ENCODE data around the gene TENT4A.

The TENT4A gene

GRCh38 chr5:6758236-6758635 lies 45.0 kb downstream of the TENT4A start:
- ATAC-seq: no peak
- Mint-ChIP-seq H3K4me1 (no peaks in the 10 kb centered on the region), H3K27me3 (no peaks in the 10 kb centered on the region), H3K27ac (no peak overlapping the region), H3K36me3 (peaks cover 65% of the 10 kb centered on the region), H3K9me3 (peaks cover 2% of the 10 kb centered on the region), H3K4me3 (no peak overlapping the region)

- Mint-ChIP-seq H3K36me3 (peaks cover 62% of the 10 kb centered on the region), H3K4me1 (no peaks in the 10 kb centered on the region), H3K27me3 (no peaks in the 10 kb centered on the region), H3K4me3 (no peak overlapping the region), H3K27ac (no peak overlapping the region), H3K9me3 (peaks cover 2% of the 10 kb centered on the region)
- ATAC-seq: no peak
Observed at GRCh38 chr5:6758706-6759105, 45.5 kb downstream of the TENT4A start.

- H3K4me3 Mint-ChIP-seq: no peak overlapping the region
- no peaks in the 10 kb centered on the region for H3K4me1 Mint-ChIP-seq
- ATAC-seq: no peak
- H3K27ac Mint-ChIP-seq: no peak overlapping the region
- H3K27me3 Mint-ChIP-seq: no peaks in the 10 kb centered on the region
- H3K9me3 Mint-ChIP-seq: peaks cover 2% of the 10 kb centered on the region
- peaks cover 55% of the 10 kb centered on the region for H3K36me3 Mint-ChIP-seq
Observed at GRCh38 chr5:6759401-6759800, 46.2 kb downstream of the TENT4A start.

- no peaks in the 10 kb centered on the region for H3K27me3 Mint-ChIP-seq
- peaks cover 2% of the 10 kb centered on the region for H3K9me3 Mint-ChIP-seq
- no peak overlapping the region for H3K4me3 Mint-ChIP-seq
- no peaks in the 10 kb centered on the region for H3K4me1 Mint-ChIP-seq
- H3K27ac Mint-ChIP-seq: no peak overlapping the region
- peaks cover 49% of the 10 kb centered on the region for H3K36me3 Mint-ChIP-seq
- no peak for ATAC-seq
Observed at GRCh38 chr5:6759983-6760382, 46.8 kb downstream of the TENT4A start.

- Mint-ChIP-seq H3K4me3 (no peak overlapping the region), H3K4me1 (no peaks in the 10 kb centered on the region), H3K27me3 (no peaks in the 10 kb centered on the region), H3K36me3 (peaks cover 42% of the 10 kb centered on the region), H3K9me3 (peaks cover 2% of the 10 kb centered on the region), H3K27ac (no peak overlapping the region)
- no peak for ATAC-seq
Observed at GRCh38 chr5:6760686-6761085, 47.5 kb downstream of the TENT4A start.

- ATAC-seq: no peak
- Mint-ChIP-seq H3K27ac (no peak overlapping the region), H3K9me3 (peaks cover 2% of the 10 kb centered on the region), H3K36me3 (peaks cover 37% of the 10 kb centered on the region), H3K4me1 (no peaks in the 10 kb centered on the region), H3K27me3 (no peaks in the 10 kb centered on the region), H3K4me3 (no peak overlapping the region)
Observed at GRCh38 chr5:6761333-6761732, 48.1 kb downstream of the TENT4A start.

- H3K4me3 Mint-ChIP-seq: no peak overlapping the region
- peaks cover under 1% of the 10 kb centered on the region for H3K27me3 Mint-ChIP-seq
- no peaks in the 10 kb centered on the region for H3K4me1 Mint-ChIP-seq
- no peak overlapping the region for H3K27ac Mint-ChIP-seq
- H3K36me3 Mint-ChIP-seq: peaks cover 37% of the 10 kb centered on the region
- H3K9me3 Mint-ChIP-seq: peaks cover 2% of the 10 kb centered on the region
- ATAC-seq: no peak
Observed at GRCh38 chr5:6762116-6762515, 48.9 kb downstream of the TENT4A start.

- H3K4me3 Mint-ChIP-seq: no peak overlapping the region
- peaks cover 41% of the 10 kb centered on the region for H3K36me3 Mint-ChIP-seq
- no peak for ATAC-seq
- H3K4me1 Mint-ChIP-seq: no peaks in the 10 kb centered on the region
- peaks cover 2% of the 10 kb centered on the region for H3K9me3 Mint-ChIP-seq
- H3K27ac Mint-ChIP-seq: no peak overlapping the region
- peaks cover 6% of the 10 kb centered on the region for H3K27me3 Mint-ChIP-seq
Observed at GRCh38 chr5:6762697-6763096, 49.5 kb downstream of the TENT4A start.

- Mint-ChIP-seq H3K9me3 (peaks cover 2% of the 10 kb centered on the region), H3K27me3 (peaks cover 9% of the 10 kb centered on the region), H3K36me3 (peaks cover 36% of the 10 kb centered on the region), H3K4me1 (no peaks in the 10 kb centered on the region), H3K4me3 (no peak overlapping the region), H3K27ac (no peak overlapping the region)
- no peak for ATAC-seq
Observed at GRCh38 chr5:6763191-6763590, 50.0 kb downstream of the TENT4A start.

GRCh38 chr5:6765612-6766525 lies 52.6 kb downstream of the TENT4A start:
- no peaks in the 10 kb centered on the region for H3K9me3 Mint-ChIP-seq
- peaks cover 9% of the 10 kb centered on the region for H3K27me3 Mint-ChIP-seq
- no peak overlapping the region for H3K4me3 Mint-ChIP-seq
- H3K27ac Mint-ChIP-seq: no peak overlapping the region
- peaks cover 17% of the 10 kb centered on the region for H3K36me3 Mint-ChIP-seq
- H3K4me1 Mint-ChIP-seq: no peaks in the 10 kb centered on the region
- peak; percentile 46 for ATAC-seq

- peak; percentile 68 for ATAC-seq
- Mint-ChIP-seq H3K36me3 (peaks cover 16% of the 10 kb centered on the region), H3K4me3 (no peak overlapping the region), H3K27me3 (peaks cover 9% of the 10 kb centered on the region), H3K9me3 (no peaks in the 10 kb centered on the region), H3K4me1 (no peaks in the 10 kb centered on the region), H3K27ac (no peak overlapping the region)
Observed at GRCh38 chr5:6766604-6767093, 53.4 kb downstream of the TENT4A start.

- no peak for ATAC-seq
- H3K4me3 Mint-ChIP-seq: no peak overlapping the region
- peaks cover 9% of the 10 kb centered on the region for H3K27me3 Mint-ChIP-seq
- H3K36me3 Mint-ChIP-seq: peaks cover 14% of the 10 kb centered on the region
- H3K27ac Mint-ChIP-seq: no peak overlapping the region
- H3K4me1 Mint-ChIP-seq: no peaks in the 10 kb centered on the region
- no peaks in the 10 kb centered on the region for H3K9me3 Mint-ChIP-seq
Observed at GRCh38 chr5:6767481-6768063, 54.3 kb downstream of the TENT4A start.

GRCh38 chr5:6768590-6769230 lies 55.5 kb downstream of the TENT4A start:
- ATAC-seq: no peak
- peaks cover 5% of the 10 kb centered on the region for H3K36me3 Mint-ChIP-seq

GRCh38 chr5:6770826-6771607 lies 57.8 kb downstream of the TENT4A start:
- ATAC-seq: no peak
- H3K27ac Mint-ChIP-seq: no peak overlapping the region

More at GRCh38 chr5:6768590-6769230, 55.5 kb downstream of the TENT4A start:
- Mint-ChIP-seq H3K27me3 (peaks cover 9% of the 10 kb centered on the region), H3K27ac (no peak overlapping the region), H3K4me1 (no peaks in the 10 kb centered on the region), H3K4me3 (no peak overlapping the region), H3K9me3 (no peaks in the 10 kb centered on the region)

GRCh38 chr5:6772886-6773285 lies 59.7 kb downstream of the TENT4A start:
- no peak for ATAC-seq
- no peak overlapping the region for H3K4me3 Mint-ChIP-seq

More at GRCh38 chr5:6770826-6771607, 57.8 kb downstream of the TENT4A start:
- Mint-ChIP-seq H3K4me3 (no peak overlapping the region), H3K36me3 (peaks cover 5% of the 10 kb centered on the region), H3K4me1 (peaks cover 6% of the 10 kb centered on the region), H3K27me3 (peaks cover 22% of the 10 kb centered on the region), H3K9me3 (no peaks in the 10 kb centered on the region)

More at GRCh38 chr5:6772886-6773285, 59.7 kb downstream of the TENT4A start:
- H3K27ac Mint-ChIP-seq: no peak overlapping the region
- peaks cover 6% of the 10 kb centered on the region for H3K4me1 Mint-ChIP-seq
- H3K9me3 Mint-ChIP-seq: no peaks in the 10 kb centered on the region
- H3K27me3 Mint-ChIP-seq: peaks cover 13% of the 10 kb centered on the region
- H3K36me3 Mint-ChIP-seq: no peaks in the 10 kb centered on the region

All from stimulated activated memory B cell treated with anti-CD40 and anti-IgM and Interleukin-4, amounts not matched to agents 10 μg/mL and 1 μg/mL and 100 μg/mL, for 72 hours (primary cell).